ENCODE results near the gene CCDC86.

Gene CCDC86

DNA sequence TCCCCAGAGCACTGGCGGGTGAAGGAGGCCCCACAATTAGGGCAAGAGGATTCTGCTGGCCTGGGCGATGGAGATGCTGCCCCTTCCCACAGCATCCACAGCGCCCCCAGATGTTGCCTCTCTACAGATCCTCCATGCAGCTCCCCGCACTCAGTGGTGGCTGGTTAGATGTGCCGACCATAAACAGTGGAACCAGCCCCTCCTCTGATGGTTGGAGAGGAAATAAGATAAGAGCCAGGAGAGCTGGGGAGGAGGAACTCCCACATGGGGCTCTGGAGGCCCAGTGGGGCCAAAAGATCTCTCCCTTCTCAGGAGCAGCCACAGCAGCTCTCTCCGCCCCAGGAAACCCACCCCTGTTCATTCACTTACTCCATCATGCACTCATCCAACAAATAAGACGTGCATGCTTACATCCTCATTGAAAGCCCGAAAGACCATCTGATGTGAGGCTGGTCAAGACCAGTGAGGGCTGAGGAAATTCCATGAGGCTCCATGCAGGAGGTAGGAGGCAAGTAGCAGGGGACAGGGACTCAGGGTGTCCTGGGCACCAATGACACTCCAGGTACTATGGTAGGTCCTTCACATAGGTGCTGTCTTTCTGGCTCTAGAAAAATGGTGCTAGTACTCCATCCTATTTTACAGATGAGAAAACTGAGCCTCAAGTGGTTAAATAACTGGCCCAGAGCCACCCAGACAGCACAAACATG, 12.4 kb downstream of the CCDC86 start:
- DNase-seq: no peak

DNA sequence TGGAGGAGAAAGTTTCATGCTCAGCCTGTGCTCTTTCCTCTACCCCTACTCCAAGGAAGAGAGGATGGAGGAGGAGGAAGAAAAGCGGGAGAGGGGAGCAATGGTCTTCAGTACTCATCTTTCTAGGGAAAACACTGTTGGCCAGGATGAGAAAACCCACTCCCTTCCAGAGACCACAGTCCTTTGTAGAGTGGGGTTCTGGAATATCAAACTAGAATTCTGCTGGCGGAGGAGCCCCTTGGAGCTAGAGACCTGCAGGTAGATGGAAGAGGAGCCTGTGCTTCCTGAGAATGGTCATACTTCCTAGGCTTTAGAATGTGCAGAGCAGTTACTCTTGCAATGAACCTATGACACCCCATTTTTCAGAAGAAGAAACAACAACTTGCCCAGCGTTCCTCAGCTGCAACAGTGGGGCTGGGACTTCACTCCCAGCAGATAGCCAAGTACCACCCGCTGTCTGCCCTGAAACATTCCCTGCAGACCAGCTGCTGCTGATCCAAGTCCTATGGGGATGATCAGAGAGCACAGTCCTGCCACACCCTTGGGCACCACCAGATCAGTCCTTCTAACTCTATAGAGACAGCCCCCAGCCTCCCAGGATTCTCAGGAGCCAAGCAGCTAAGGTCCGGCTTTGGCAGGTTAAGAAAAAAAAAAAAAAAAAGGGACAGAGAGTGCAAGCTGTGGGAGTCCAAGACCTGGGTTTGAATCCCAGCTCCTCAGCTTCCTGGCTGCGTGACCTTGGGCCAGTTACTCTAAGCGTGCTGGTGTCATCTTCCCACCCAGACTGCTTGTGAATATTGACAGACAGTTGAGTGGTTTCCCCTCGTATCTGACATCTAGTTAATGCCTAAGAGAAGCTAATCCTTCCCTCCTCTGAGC, 13.2 kb downstream of the CCDC86 start:
- no peak for DNase-seq

DNA sequence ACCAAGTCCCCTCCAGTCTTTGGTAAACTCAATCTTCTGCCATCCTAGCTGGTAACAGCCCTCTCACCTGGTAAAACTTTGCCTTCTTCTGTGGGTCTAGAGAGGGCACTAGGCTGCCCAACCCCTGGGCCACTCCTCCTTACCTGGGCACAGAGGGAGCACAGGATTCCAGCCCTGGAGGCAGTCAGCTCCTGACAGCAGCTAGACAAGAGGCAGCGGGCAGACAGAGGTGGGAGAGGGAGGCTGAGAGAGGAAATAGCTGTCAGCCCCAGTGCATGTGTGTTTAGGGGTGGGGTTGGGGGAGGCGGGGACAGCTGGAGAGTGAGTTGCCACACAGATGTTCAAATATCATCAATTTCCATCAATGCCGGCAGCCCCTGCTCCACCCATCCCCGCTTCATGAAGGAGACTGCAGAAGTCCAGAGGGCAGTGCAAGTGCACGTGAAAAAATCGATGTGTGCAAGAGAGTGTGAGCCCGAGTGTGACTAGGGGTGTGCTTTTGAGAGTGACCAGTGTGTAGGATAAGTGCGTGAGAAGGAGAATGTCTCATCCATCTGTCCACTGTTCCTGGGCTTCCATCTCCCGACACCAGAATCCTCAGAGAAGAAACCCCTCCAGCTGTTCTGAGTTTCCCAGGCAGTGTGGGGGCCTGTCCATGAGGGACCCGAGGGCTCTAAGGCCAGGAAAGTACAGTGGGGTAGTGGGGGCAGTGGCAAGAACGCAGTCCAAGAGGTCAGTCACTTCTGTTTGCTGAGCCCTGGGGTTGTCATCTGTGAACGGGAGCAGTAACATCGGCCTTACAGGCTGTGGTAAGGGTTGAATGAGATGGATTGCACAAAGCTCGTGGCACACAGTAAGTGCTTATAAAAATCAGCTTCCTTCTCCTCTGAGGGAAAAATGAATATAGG, 14.1 kb downstream of the CCDC86 start, which contains the start of gene PTGDR2:
Gene PTGDR2, minus strand, starts transcription at position 225 of the 908 bp plus-strand sequence. CDS start 2,228 bp downstream, outside the sequence.
- DNase-seq: no peak

DNA sequence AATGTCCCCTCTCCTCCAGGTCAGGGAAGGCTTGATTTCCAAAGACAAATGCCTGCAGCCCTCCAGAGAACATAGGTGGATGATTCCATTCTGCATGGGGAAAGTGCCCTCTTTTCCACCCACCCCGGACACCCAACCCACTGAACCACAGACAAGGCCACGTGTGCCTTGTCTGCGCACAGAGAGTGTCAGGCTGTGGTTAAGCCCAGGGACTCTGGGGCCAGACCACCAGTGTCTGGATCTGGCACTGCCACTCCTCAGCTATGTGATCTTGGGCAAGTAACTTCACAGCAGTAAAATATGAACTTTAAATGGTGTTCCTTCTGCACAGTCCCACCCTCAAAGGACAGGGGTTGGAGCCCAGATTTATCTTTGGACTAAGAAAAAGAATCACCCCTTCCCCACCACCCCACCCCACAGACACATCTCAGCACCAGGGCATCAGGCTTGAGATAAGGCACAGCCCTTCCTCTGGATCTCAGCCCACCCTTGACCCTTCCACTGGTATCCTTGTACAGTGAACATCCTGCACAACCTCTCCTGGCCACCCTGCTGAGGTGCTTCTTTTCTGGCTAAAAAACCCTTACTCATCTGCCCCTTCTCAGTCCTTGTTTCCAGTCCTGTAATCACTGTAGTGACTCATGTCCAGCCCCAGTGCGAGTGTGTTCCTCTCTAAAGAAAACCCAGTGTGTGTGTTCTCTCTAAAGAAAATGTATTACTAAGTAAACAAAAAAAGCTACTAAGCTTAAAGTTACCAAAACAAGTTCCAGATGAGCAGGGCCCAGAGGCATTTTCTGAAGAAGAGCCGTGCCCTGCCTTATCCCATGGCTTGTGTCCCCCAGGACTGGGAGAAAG, 15.7 kb downstream of the CCDC86 start:
- no peak for DNase-seq

DNA sequence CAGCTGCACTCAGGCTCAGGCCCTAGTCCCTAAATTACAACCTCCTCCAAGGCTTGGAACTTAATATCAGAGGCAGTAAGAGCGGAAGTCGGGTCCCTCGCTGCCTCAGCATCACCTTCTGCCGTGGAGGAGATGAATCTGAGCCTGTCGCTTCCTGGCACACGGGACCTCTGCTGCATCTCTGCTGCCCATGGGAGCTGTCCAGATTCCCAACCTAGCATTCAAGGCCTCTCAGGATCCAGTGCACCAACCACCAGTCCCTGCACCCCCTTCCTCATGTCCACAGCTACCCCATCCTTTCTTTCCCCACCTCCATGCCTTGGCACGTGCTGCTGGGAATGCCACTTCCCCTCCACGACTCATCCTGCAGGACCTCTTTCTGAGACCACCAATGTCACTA, 16.3 kb downstream of the CCDC86 start:
- no peak for DNase-seq

DNA sequence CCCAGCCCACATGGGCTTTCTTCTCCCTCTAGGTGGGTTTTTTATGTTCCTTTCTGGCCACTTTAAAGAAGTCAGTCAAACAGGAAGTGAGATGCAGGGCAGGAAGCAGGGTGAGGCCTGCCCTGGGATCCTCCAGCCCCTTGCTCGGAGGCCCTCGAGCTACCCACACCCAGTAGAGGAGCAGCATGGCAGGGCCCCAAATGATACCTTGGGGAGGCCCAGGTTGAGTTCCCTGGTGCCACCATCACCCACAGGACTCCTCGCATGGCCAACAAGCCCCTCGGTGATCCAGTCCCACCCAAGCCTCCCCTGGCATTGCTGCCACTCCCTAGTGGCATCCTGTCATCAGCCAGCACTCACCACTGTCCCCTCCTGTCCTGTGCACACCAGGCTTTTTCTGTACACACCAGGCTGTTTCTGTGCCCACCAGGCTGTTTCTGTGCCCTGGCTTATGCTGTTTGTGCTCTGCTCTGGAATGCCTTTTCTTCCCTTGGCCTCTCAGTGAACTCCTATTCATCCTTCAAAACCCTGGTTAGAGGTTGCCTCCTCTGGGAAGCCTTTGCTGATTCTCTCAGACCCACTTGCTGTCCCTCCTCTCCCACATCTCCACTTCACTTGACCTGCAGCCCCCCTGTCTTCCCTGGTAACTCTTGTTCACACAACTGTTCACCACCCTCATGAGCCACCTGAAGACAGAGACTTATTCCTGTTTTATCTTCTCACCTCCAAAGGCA, 17.0 kb downstream of the CCDC86 start:
- no peak for DNase-seq

DNA sequence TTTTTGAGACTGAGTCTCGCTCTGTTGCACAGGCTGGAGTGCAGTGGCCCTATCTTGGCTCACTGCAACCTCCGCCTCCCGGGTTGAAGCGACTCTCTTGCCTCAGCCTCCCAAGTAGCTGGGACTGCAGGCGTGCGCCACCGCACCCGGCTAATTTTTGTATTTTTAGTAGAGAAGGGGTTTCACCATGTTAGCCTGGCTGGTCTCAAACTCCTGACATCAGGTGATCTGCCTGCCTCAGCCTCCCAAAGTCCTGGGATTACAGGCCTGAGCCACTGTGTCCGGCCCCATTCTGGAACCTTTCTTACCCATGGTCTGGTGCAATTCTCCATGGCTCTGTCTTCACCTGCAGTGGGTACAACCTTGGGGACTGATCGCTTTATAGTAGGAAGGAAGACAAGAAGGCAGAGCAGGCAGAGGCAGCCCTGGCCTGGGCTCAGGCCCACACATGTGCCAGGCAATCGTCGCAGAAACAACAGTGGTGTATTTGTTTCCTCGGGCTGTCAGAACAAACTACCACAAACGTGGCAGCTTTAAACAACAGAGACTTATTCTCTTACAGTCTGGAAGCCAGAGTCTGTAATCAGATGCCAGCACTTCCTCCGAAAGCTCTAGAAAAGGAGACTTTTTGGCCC, 17.8 kb downstream of the CCDC86 start:
- DNase-seq: no peak

DNA sequence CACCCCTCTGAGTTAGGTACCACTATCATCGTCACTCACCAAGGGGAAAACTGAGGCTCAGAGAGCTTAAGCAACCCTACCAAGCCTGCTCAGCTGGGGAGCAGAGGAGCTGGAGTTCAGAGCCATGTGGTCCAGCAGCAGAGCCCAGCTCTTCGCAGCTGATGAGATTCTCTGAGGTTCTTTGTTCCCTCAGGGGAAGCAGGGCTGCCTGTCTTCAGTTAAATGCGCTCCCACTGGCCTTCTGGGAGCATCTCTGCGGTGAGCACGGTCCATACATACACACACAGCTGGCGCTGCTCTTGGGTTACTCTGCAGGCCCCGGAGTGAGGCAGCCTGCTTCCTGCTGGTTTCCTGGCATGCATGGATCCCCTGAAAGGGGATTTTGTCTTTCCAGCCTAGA, 19.0 kb downstream of the CCDC86 start:
- DNase-seq: no peak

DNA sequence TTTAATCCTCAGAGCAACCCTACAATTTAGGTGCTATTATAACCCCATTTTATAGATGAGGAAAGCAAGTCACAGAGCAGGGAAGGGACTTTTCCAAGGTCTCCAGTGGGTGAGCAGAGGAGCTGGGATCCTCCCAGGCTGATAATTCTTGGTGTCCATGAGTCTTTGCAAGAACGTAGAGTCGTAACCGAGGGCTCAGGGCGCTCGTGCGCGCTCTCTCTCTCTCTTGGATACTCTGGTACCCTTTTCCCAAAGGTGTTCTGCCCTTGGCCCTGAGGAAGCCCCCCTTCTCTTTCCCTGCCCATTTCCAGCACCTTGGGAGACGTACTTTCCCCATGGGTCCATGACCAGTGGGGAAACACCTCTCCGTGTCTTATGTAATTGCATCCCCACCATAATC, 20.3 kb downstream of the CCDC86 start:
- no peak for DNase-seq

DNA sequence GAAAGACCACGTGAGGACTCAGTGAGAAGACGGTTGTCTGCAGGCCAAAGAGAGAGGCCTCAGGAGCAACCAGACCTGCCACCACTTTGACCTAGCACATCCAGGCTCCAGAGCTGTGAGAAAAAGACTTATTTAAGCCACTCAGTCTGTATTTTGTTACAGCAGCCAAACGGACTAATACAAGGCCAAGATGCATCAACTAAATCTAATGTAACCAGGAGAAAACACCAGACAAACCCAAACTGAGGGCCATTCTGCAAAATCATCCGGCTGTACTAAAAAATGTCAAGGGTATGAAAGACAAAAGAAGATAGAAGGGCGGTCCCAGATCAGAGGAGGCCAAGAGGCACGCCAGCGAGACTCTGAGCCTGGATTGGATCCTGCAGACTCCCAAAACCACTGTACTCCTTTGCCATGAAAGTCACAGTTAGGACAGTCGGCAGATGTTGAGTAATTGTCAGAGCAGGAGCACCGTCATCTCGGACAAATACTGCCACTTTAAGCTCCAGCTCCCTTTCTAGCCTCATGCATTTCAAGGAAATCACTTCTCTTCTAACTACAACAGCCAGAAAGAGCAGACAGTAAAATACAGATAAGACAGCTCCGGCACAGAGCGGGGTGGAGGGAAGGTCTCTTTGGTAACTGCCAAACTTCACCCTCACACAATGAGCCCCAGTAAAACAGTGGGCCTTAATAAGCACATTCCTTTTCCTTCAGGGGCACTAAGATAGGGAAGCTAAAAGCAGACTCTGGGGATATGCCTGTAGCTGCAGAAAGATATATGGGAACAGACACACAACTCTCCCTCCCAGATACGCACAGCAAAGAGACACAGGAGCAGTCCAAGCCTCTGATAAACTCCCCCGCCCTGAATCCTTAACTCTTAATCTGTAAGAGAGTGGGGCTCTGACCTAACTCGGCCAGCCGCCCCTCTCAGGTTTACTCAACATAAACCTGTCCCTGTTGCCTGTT, 21.9 kb downstream of the CCDC86 start:
- no peak for DNase-seq

DNA sequence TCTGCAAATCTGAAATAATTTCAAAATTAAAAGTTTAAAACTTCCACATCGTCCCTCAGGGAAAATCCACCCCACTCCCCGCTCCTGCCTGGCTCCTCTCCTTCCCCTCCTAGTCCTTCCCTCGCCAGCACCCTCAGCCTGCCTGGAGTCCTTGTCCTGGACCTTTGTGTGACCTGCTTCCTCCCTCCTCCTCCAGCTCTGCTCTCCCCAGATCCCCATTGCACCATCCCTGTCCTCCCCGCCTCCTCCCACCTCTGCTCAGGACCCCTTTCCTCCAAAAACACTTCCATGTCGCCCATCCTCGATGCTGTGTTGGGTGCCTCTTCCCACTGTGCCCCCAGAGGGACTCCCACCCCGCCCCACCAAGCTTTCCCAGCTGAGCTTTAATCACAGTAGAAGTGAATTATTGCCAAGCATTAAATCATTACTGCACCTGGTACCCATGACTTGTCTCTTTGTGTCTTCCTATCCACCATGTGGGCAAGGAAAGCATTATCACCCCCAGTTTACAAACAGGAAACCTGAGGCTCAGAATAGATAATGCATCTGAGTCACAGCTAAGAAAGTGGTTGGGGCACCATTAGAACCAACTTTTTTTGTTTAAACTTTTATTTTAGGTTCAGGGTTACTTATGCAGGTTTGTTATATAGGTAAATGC, 23.1 kb downstream of the CCDC86 start:
- no peak for DNase-seq

DNA sequence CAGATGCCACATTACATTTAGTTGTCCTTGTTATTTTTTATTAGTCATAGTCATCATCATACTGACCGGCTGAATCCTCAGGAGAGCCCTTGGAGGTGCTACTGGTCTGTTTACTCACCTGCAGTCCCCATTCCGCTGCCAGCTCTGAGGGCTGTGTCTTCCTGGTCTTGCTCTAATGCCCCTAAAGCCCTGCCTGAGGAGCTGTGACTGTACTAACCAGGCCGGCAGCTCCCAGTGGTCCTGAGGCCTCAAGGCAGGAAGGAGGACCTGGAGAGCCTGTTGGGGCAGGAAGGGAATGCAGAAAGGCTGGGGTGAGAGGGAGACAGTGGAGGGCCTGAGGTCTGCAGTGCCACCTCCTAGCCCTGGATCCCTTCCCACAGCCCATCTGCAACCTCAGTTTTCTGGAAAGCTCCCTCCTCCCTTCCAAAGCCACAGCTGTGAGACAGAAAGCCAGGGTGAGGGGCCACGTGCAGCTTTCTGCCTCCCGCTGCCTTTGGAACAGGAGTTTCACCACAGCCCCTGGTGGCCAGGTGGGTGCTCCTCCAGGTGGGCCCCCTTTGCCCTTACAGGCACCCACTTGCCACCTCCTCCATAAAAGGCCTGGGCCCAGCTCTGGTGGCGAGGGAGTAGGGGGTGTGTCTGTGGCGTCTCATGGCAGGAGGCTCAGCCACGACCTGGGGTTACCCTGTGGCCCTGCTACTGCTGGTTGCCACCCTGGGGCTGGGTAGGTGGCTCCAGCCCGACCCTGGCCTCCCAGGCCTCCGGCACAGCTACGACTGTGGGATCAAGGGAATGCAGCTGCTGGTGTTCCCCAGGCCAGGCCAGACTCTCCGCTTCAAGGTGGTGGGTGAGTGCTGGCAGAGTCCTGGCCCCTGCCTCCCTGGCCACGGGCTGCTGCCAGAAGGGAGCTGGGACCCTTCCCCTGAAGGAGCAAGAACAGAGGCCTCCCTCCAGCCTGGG, 25.3 kb downstream of the CCDC86 start, which contains the start of gene ZP1:
Gene ZP1, plus strand, starts transcription at position 632 of the 960 bp plus-strand sequence. Its CDS starts 20 bp downstream, at position 652.
- DNase-seq: no peak

DNA sequence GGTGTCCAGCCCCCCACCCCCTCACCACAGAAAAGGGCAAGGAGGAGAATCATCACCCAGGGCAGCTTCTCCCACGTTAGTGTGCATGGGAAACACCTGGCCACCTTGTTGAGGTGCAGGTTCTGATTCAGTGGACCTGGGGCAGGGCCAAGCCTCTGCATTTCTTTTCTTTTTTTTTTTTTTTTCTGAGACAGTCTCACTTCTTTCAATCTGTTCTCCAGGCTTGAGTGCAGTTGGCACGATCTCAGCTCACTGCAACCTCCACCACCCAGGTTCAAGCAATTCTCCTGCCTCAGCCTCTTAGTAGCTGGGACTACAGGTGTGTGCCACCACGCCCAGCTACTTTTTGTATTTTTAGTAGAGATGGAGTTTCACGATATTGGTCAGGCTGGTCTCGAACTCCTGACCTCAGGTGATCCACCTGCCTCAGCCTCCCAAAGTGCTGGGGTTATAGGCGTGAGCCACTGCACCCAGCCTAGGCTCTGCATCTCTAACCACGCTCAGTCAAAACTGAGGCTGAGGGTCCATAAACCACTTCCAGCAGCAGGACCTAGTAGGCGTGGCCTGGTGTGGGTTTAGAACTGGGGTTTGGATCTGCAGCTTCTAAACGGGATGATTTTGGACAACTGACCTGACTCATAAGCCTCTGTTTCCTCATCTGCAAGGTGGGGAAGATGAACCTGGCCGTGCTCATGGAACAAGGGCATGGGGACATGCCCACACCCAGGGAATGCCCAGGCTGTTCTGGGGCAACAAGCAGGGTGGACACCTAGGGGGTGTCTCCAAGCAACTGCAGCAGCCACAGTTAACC, 26.2 kb downstream of the CCDC86 start:
- no peak for DNase-seq

DNA sequence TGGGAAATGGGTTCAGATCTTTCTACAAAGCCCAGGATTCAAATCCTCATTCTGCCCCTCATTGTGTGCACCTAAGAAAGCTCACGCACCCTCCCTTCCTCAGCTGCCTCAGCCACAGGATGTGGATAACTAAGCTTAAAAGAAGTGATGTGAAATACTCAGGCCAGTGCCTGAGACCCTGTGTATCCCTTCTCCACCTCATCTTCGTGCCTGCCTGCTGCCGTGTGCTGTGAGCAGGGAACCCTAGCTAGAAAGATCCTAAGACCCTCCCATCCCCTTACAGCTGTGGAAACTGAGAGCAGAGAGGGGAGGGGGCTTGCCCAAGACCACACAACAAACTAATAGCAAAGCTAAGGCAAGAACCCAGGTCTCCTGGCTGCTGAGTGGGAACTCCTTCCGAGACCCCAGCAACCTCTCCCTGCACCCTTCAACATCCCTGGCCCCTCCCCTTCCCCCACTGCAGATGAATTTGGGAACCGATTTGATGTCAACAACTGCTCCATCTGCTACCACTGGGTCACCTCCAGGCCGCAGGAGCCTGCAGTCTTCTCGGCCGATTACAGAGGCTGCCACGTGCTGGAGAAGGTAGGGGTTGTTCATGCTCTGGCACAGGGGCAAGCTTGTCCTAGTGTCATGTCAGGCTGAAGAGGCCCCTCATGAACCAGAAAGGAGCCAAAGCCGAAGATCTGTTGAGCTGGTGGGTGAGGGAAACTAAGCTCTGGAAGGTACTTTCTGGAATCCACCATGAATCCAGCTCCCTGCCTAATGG, 27.0 kb downstream of the CCDC86 start:
- DNase-seq: no peak

DNA sequence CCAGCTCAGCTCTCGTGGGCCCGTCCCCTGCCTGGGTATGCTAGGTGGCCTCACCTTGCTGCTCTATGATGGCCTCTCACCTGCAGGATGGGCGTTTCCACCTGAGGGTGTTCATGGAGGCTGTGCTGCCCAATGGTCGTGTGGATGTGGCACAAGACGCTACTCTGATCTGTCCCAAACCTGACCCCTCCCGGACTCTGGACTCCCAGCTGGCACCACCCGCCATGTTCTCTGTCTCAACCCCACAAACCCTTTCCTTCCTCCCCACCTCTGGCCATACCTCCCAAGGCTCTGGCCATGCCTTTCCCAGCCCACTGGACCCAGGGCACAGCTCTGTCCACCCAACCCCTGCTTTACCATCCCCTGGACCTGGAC, 27.5 kb downstream of the CCDC86 start:
- DNase-seq: no peak

DNA sequence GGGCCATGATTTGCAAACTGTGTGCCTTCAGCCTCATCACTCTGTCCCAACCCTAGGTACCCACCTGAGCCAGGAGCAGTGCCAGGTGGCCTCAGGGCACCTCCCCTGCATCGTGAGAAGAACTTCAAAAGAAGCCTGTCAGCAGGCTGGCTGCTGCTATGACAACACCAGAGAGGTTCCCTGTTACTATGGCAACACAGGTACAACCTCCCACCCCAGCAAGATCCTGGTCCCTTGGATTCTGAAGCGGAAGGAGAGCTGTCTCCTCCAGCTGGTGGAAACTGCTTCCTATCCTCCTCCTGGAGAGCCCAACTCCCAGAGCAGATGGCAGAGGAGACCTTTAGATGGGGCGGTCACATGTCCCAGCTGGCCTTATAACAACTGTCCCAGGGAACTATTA, 28.4 kb downstream of the CCDC86 start:
- DNase-seq: peak; percentile 78
